ENCODE results near the gene SMIM1. TPM values are rescaled to one million over a fixed set of nuclear protein-coding genes. Genes with fewer than 3 reads are reported as not detected.

The SMIM1 gene
- polyA plus RNA-seq, 3 donors = 1.1 to 2.7 (median 1.4) TPM

GRCh38 chr1:3811595-3811911, 39.0 kb downstream of the SMIM1 start:
- Histone ChIP-seq H3K27me3 (ENCODE audit: control insufficient read depth in 2 of 2, insufficient read depth in 2 of 2, low read length in 2 of 2) (no peaks in the 10 kb centered on the region), H2AFZ (ENCODE audit: insufficient read depth, low read depth, low read length, poor library complexity, severe bottlenecking) (no peak overlapping the region), H3K27ac (ENCODE audit: low read depth in 1 of 2, low read length in 2 of 2) (no peak overlapping the region), H3K9ac (ENCODE audit: insufficient read depth, low read length, poor library complexity, severe bottlenecking) (no peak overlapping the region), H3K4me3 (replicated peaks in 1 of 3; ENCODE audit: low read depth in 2 of 3, low read length in 3 of 3) (no peak overlapping the region), H3K9me3 (replicated peaks in 1 of 2; ENCODE audit: control insufficient read depth in 1 of 2, insufficient read depth in 1 of 2, low read length in 2 of 2) (peaks cover 0 to 8% of the 10 kb centered on the region in 2 donors), H3K4me2 (replicated peaks; ENCODE audit: extremely low read depth, low read length, poor library complexity, severe bottlenecking) (no peak overlapping the region), H4K20me1 (ENCODE audit: insufficient read depth, low read length) (no peaks in the 10 kb centered on the region), H3K36me3 (replicated peaks in 1 of 2; ENCODE audit: control insufficient read depth in 1 of 2, insufficient read depth in 2 of 2, low read length in 2 of 2) (peaks cover 9 to 24% of the 10 kb centered on the region in 2 donors), H3K4me1 (ENCODE audit: control insufficient read depth in 1 of 2, insufficient read depth in 2 of 2, low read length in 2 of 2) (no peaks in the 10 kb centered on the region), H3K79me2 (ENCODE audit: insufficient read depth, low read length) (no peaks in the 10 kb centered on the region)
- no peak overlapping the region for H3K4me3 Mint-ChIP-seq
- no peak for DNase-seq
- peaks cover 6% of the 10 kb centered on the region for H3K4me1 Mint-ChIP-seq
- peaks cover 2 to 14% (median 11%) of the 10 kb centered on the region in 7 donors for H3K9me3 Mint-ChIP-seq
- WGBS (ENCODE audit: insufficient coverage) = 100% methylated on average over 1 of the region's 2 CpGs
- no peak for TF ChIP-seq CTCF (IDR thresholded peaks at IDR 0.05)
- intact Hi-C loops (cut with micrococcal nuclease) = no loop called here
- H3K36me3 Mint-ChIP-seq = peaks cover 19% of the 10 kb centered on the region in 2 donors
- H3K27me3 Mint-ChIP-seq (ENCODE audit: low read depth in 3 of 3) = peaks cover 0 to 6% (median 2%) of the 10 kb centered on the region in 3 donors
- H3K27ac Mint-ChIP-seq = no peak overlapping the region

- Histone ChIP-seq H3K9ac (ENCODE audit: insufficient read depth, low read length, poor library complexity, severe bottlenecking) (no peak overlapping the region), H3K4me1 (ENCODE audit: control insufficient read depth in 1 of 2, insufficient read depth in 2 of 2, low read length in 2 of 2) (no peaks in the 10 kb centered on the region), H3K4me2 (replicated peaks; ENCODE audit: extremely low read depth, low read length, poor library complexity, severe bottlenecking) (no peak overlapping the region), H3K9me3 (replicated peaks in 1 of 2; ENCODE audit: control insufficient read depth in 1 of 2, insufficient read depth in 1 of 2, low read length in 2 of 2) (no peaks in the 10 kb centered on the region), H4K20me1 (ENCODE audit: insufficient read depth, low read length) (no peaks in the 10 kb centered on the region), H3K27me3 (ENCODE audit: control insufficient read depth in 2 of 2, insufficient read depth in 2 of 2, low read length in 2 of 2) (no peaks in the 10 kb centered on the region), H3K4me3 (replicated peaks in 1 of 3; ENCODE audit: low read depth in 2 of 3, low read length in 3 of 3) (no peak overlapping the region), H2AFZ (ENCODE audit: insufficient read depth, low read depth, low read length, poor library complexity, severe bottlenecking) (no peak overlapping the region), H3K27ac (ENCODE audit: low read depth in 1 of 2, low read length in 2 of 2) (no peak overlapping the region), H3K79me2 (ENCODE audit: insufficient read depth, low read length) (no peaks in the 10 kb centered on the region), H3K36me3 (replicated peaks in 1 of 2; ENCODE audit: control insufficient read depth in 1 of 2, insufficient read depth in 2 of 2, low read length in 2 of 2) (peaks cover 9 to 31% of the 10 kb centered on the region in 2 donors)
- intact Hi-C loops (cut with micrococcal nuclease) = no loop called here
- no peak for TF ChIP-seq CTCF (IDR thresholded peaks at IDR 0.05)
- peaks cover 6% of the 10 kb centered on the region for H3K4me1 Mint-ChIP-seq
- H3K27me3 Mint-ChIP-seq (ENCODE audit: low read depth in 3 of 3) = peaks cover 0 to 5% (median 5%) of the 10 kb centered on the region in 3 donors
- no peak overlapping the region for H3K4me3 Mint-ChIP-seq
- peaks cover 0 to under 1% (median 0%) of the 10 kb centered on the region in 7 donors for H3K9me3 Mint-ChIP-seq
- WGBS (ENCODE audit: insufficient coverage) = 100% methylated on average over 1 of the region's 2 CpGs
- H3K36me3 Mint-ChIP-seq = peaks cover 21 to 24% of the 10 kb centered on the region in 2 donors
- no peak overlapping the region for H3K27ac Mint-ChIP-seq
- no peak for DNase-seq
Observed at GRCh38 chr1:3814065-3814464, 41.5 kb downstream of the SMIM1 start.
